H1 (cell line): ENCODE results near the gene CEBPB. TPM values are rescaled to one million over a fixed set of nuclear protein-coding genes. Genes with fewer than 3 reads are reported as not detected.

Experiments used
- CHD1 ChIP-seq: IDR thresholded peaks from 2 replicates; pipeline ENCODE4 v1.6.1; 2012; ENCODE audit warnings: low read depth, low read length, improper control_type of control experiment
- HDAC2 ChIP-seq, 2 experiments: fragments of 300-600 bp in 1 of 2; sonication (generic) in 1 of 2; IDR thresholded peaks; 2 replicates each; pipeline ENCODE4 v1.6.1; 2011 to 2012; ENCODE audit warnings: low read depth in 2 of 2, low read length in 2 of 2, mild to moderate bottlenecking in 2 of 2, moderate library complexity in 2 of 2, borderline replicate concordance in 1 of 2, inconsistent platforms in 1 of 2
- HDAC6 ChIP-seq: IDR thresholded peaks from one replicate; pipeline ENCODE4 v1.7.1; 2012; ENCODE audit warnings: low read depth, mild to moderate bottlenecking, inconsistent platforms, low read length, moderate library complexity
- RAD21 ChIP-seq, 2 experiments: IDR thresholded peaks in 1 of 2; conservative IDR thresholded peaks in 1 of 2; 2 replicates each; pipeline ENCODE4 v1.6.1; 2011; ENCODE audit warnings: low read depth in 2 of 2, low read length in 2 of 2, improper control_type of control experiment in 1 of 2, inconsistent platforms in 1 of 2, mild to moderate bottlenecking in 1 of 2, moderate library complexity in 1 of 2
- RXRA ChIP-seq: IDR thresholded peaks from 2 replicates; pipeline ENCODE4 v1.6.1; 2011; ENCODE audit warnings: low read depth, mild to moderate bottlenecking, low read length, moderate library complexity; ENCODE audit not compliant: insufficient read depth
- USF2 ChIP-seq: IDR thresholded peaks from 2 replicates; pipeline ENCODE4 v1.6.1; 2011; ENCODE audit warnings: low read length, improper control_type of control experiment
- polyA plus RNA-seq, 7 experiments: library from polyadenylated mRNA; depleted of rRNA in 3 of 7; stranded (reverse) in 5 of 7; unstranded in 2 of 7; fragments of >200 nt in 5 of 7; fragments of 200-250 nt in 2 of 7; gene quantifications; 1 replicate in 5 of 7; 2 replicates in 1 of 7; 4 replicates in 1 of 7; pipeline versions ENCODE4 v1.2.1 to v1.2.3, GENCODE V29; 2011 to 2013; ENCODE audit warnings: missing spikeins in 2 of 7, mixed read lengths in 2 of 7
- total RNA-seq: library from RNA; stranded (reverse); fragmentation: NEBNext Ultra II Directional; extraction: Animal tissue kit (Norgen Biotek cat#: 25700); gene quantifications from 2 replicates; pipeline ENCODE4 v1.2.1, GENCODE V29; 2021

Gene CEBPB
- total and polyA plus RNA-seq, 2 of the 8 experiments (the other 6 are each of a cell fraction or from before 2014, with no cell fraction given), result 7.1 to 24.1 TPM

GRCh38 chr20:50188879-50189680 lies 1.6 kb upstream of the CEBPB start (continued):
- TF ChIP-seq RAD21 (IDR thresholded peaks at IDR 0.05 in 1 of 2, conservative IDR thresholded peaks at IDR 0.05 in 1 of 2; ENCODE audit: low read depth in 2 of 2, low read length in 2 of 2), result no peak
- no peak for TF ChIP-seq HDAC2 (IDR thresholded peaks at IDR 0.05; ENCODE audit: borderline replicate concordance in 1 of 2, low read depth in 2 of 2, low read length in 2 of 2)
- no peak for TF ChIP-seq CHD1
- no peak for TF ChIP-seq USF2
- TF ChIP-seq RXRA, result no peak
- TF ChIP-seq HDAC6, result no peak
